ENCODE data around the gene SHC3. TPM values are rescaled to one million over a fixed set of nuclear protein-coding genes. Genes with fewer than 3 reads are reported as not detected.

SHC3 gene
- total and polyA plus RNA-seq, 2 donors (not counting 1 experiment from before 2014, with no cell fraction given): 1.7 to 16.2 TPM

GRCh38 chr9:88959727-88960469, 218.7 kb downstream of the SHC3 start:
- Histone ChIP-seq H2AFZ (ENCODE audit: low read length) (no peak overlapping the region), H3K79me2 (ENCODE audit: control insufficient read depth, insufficient read depth, low read length) (no peaks in the 10 kb centered on the region), H3K36me3 (ENCODE audit: control insufficient read depth, insufficient read depth, low read length) (no peaks in the 10 kb centered on the region), H3K9me3 (ENCODE audit: control insufficient read depth, insufficient read depth, low read depth, low read length) (no peaks in the 10 kb centered on the region), H4K20me1 (ENCODE audit: control insufficient read depth, extremely low read depth, insufficient read depth, low read length) (no peaks in the 10 kb centered on the region), H3K4me3 (replicated peaks in 1 of 4; ENCODE audit: control extremely low read depth in 1 of 4, insufficient read depth in 1 of 4, low read depth in 3 of 4, low read length in 4 of 4) (no peak overlapping the region), H3K4me2 (ENCODE audit: extremely low read depth, insufficient read depth, low read length) (no peak overlapping the region), H3K9ac (ENCODE audit: insufficient read depth, low read length) (no peak overlapping the region), H3K27me3 (ENCODE audit: control insufficient read depth, insufficient read depth, low read length) (peaks cover 9% of the 10 kb centered on the region), H3K27ac (ENCODE audit: insufficient read depth, low read length) (no peak overlapping the region), H3K4me1 (ENCODE audit: control insufficient read depth, extremely low read depth, insufficient read depth, low read length) (no peaks in the 10 kb centered on the region)
- DNase-seq (ENCODE audit: low read depth in 2 of 2): no peak
- TF ChIP-seq CTCF (conservative IDR thresholded peaks at IDR 0.05 in 1 of 2, IDR thresholded peaks at IDR 0.05 in 1 of 2; ENCODE audit: low read depth in 1 of 2, low read length in 2 of 2) (no peak), EZH2 (IDR thresholded peaks at IDR 0.05; ENCODE audit: low read length, missing control alignments) (no peak)

- Histone ChIP-seq H3K36me3 (ENCODE audit: control insufficient read depth, insufficient read depth, low read length) (no peaks in the 10 kb centered on the region), H2AFZ (ENCODE audit: low read length) (no peak overlapping the region), H4K20me1 (ENCODE audit: control insufficient read depth, extremely low read depth, insufficient read depth, low read length) (no peaks in the 10 kb centered on the region), H3K4me1 (ENCODE audit: control insufficient read depth, extremely low read depth, insufficient read depth, low read length) (peaks cover 2% of the 10 kb centered on the region), H3K27me3 (ENCODE audit: control insufficient read depth, insufficient read depth, low read length) (peaks cover 9% of the 10 kb centered on the region), H3K79me2 (ENCODE audit: control insufficient read depth, insufficient read depth, low read length) (no peaks in the 10 kb centered on the region), H3K9me3 (ENCODE audit: control insufficient read depth, insufficient read depth, low read depth, low read length) (no peaks in the 10 kb centered on the region), H3K4me2 (ENCODE audit: extremely low read depth, insufficient read depth, low read length) (no peak overlapping the region), H3K4me3 (replicated peaks in 1 of 4; ENCODE audit: control extremely low read depth in 1 of 4, insufficient read depth in 1 of 4, low read depth in 3 of 4, low read length in 4 of 4) (no peak overlapping the region), H3K27ac (ENCODE audit: insufficient read depth, low read length) (no peak overlapping the region), H3K9ac (ENCODE audit: insufficient read depth, low read length) (no peak overlapping the region)
- TF ChIP-seq EZH2 (IDR thresholded peaks at IDR 0.05; ENCODE audit: low read length, missing control alignments) (no peak), CTCF (conservative IDR thresholded peaks at IDR 0.05 in 1 of 2, IDR thresholded peaks at IDR 0.05 in 1 of 2; ENCODE audit: low read depth in 1 of 2, low read length in 2 of 2) (no peak)
- DNase-seq (ENCODE audit: low read depth in 2 of 2): no peak
Measured at GRCh38 chr9:88957526-88957925, 221.1 kb downstream of the SHC3 start.

Other genes starting within 250 kb of the SHC3 start
- gene S1PR3, start 187.3 kb downstream of the SHC3 start, total RNA-seq: 20.5 and 23.1 TPM in 2 replicates
- 23.8 and 29.9 TPM in 2 replicates for gene S1PR3, start 187.3 kb downstream of the SHC3 start, polyA plus RNA-seq
- 25.9 and 69.7 TPM in 2 replicates for gene CKS2, start 132.4 kb upstream of the SHC3 start, total RNA-seq
- 101 and 272 TPM in 2 replicates for gene CKS2, start 132.4 kb upstream of the SHC3 start, polyA plus RNA-seq
- gene SECISBP2, start 139.7 kb upstream of the SHC3 start, total RNA-seq: 29.0 and 33.0 TPM in 2 replicates
- gene SECISBP2, start 139.7 kb upstream of the SHC3 start, polyA plus RNA-seq: 20.9 and 23.0 TPM in 2 replicates